Iris pigment epithelial cell (primary cell): ENCODE results near the gene PCDHA7.
A peak's percentile ranks its signal among the peaks of the same experiment; 100 is the strongest.
"Not testable (repeated sequence)": the region's sequence is repeated elsewhere in the genome, so short reads cannot be mapped to it uniquely, and the experiment has no call there.

Source experiments
- DNase-seq: peaks from one replicate; pipeline ENCODE4 v3.0.0-alpha.2; 2011; ENCODE audit warnings: low read depth

PCDHA7 gene

DNA sequence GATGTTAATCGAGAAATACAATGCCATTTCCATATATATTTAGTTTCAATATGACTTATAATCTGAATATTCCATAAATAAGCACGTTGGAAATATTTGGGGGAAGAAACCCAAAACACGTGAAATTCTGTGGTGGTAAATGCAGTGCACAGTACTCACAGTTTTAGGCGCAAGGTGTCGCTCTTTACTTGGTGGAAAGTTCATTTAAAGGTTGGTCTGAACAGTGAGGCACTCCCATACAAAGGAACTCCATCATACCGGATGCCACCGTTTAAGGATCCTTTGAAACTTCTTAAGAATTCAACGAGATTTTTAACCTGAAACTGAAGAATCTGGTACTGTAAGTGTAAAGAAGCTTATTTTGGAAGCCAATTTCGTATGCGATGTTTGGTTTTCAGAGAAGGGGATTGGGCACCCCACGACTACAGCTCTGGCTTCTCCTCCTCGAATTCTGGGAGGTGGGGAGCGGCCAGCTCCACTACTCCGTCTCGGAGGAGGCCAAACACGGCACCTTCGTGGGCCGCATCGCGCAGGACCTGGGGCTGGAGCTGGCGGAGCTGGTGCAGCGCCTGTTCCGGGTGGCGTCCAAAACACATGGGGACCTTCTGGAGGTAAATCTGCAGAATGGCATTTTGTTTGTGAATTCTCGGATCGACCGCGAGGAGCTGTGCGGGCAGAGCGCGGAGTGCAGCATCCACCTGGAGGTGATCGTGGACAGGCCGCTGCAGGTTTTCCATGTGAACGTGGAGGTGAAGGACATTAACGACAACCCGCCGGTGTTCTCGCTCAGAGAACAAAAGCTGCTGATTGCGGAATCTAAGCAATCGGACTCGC is 34.9 kb downstream of the PCDHA7 start, which contains the start of gene PCDHA11:
Gene PCDHA11, plus strand, starts transcription at position 237 of the 834 bp plus-strand sequence. Its CDS starts 147 bp downstream, at position 384.
- peak; percentile 6 for DNase-seq

DNA sequence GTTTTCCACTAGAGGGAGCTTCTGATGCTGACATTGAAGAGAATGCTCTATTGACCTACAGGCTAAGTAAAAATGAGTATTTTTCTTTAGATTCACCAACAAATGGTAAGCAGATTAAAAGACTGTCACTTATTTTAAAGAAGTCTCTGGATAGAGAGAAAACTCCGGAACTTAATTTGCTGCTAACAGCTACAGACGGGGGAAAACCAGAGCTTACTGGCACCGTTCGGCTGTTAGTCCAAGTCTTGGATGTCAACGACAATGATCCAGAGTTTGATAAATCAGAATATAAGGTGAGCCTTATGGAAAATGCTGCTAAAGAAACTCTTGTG is 35.5 kb downstream of the PCDHA7 start:
- DNase-seq = no peak

DNA sequence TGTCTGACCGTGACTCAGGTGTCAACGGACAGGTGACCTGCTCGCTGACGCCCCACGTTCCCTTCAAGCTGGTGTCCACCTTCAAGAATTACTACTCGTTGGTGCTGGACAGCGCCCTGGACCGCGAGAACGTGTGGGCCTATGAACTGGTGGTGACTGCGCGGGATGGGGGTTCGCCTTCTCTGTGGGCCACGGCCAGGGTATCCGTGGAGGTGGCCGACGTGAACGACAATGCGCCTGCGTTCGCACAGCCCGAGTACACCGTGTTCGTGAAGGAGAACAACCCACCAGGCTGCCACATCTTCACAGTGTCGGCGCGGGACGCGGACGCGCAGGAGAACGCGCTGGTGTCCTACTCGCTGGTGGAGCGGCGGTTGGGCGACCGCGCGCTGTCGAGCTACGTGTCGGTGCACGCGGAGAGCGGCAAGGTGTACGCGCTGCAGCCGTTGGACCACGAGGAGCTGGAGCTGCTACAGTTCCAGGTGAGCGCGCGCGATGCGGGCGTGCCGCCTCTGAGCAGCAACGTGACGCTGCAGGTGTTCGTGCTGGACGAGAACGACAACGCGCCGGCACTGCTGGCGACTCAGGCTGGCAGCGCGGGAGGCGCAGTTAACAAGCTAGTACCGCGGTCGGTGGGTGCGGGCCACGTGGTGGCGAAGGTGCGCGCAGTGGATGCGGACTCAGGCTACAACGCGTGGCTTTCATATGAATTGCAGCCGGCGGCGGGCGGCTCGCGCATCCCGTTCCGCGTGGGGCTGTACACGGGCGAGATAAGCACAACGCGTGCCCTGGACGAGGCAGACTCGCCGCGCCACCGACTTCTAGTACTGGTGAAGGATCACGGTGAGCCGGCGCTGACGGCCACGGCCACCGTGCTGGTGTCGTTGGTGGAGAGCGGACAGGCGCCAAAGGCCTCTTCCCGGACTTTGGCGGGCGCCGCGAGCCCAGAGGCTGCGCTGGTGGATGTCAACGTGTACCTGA is 36.4 kb downstream of the PCDHA7 start:
- no peak for DNase-seq

DNA sequence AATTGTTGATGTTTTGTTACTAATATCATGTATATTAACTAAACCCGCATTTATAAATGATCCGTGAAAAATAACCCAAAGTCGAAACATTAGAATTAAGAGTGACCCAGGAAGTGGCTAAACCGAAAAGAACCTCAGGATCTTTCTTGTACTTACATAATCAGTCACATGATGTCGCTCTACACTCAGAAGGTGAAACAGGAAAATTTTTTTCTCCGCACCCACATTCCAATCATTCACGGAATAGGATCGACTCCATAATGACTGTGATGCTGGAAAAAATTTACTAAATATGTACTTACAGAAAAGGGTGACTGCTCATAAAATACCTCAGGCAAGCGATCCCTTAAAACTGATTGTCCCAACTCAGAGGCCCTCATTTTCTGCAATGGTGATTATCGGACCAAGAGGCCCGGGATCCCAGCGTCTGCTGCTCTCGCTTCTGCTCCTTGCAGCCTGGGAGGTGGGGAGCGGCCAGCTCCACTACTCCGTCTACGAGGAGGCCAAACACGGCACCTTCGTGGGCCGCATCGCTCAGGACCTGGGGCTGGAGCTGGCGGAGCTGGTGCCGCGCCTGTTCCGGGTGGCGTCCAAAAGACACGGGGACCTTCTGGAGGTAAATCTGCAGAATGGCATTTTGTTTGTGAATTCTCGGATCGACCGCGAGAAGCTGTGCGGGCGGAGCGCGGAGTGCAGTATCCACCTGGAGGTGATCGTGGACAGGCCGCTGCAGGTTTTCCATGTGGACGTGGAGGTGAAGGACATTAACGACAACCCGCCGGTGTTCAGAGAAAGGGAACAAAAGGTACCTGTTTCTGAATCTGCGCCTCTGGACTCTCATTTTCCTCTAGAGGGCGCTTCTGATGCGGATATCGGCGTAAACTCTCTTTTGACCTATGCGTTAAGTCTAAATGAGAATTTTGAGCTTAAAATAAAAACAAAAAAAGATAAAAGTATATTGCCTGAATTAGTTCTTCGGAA is 41.3 kb downstream of the PCDHA7 start, which contains the start of gene PCDHA12:
Gene PCDHA12, plus strand, starts transcription at position 224 of the 981 bp plus-strand sequence. Its CDS starts 165 bp downstream, at position 389.
- DNase-seq = no peak

DNA sequence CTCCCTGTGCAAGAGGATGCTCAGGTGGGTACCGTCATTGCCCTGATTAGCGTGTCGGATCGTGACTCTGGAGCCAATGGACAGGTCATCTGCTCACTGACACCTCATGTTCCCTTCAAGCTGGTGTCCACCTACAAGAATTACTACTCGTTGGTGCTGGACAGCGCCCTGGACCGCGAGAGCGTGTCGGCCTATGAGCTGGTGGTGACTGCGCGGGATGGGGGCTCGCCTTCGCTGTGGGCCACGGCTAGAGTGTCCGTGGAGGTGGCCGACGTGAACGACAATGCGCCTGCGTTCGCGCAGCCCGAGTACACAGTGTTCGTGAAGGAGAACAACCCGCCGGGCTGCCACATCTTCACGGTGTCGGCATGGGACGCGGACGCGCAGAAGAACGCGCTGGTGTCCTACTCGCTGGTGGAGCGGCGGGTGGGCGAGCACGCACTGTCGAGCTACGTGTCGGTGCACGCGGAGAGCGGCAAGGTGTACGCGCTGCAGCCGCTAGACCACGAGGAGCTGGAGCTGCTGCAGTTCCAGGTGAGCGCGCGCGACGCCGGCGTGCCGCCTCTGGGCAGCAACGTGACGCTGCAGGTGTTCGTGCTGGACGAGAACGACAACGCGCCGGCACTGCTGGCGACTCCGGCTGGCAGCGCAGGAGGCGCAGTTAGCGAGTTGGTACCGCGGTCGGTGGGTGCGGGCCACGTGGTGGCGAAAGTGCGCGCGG is 42.6 kb downstream of the PCDHA7 start:
- not testable (repeated sequence) for DNase-seq

DNA sequence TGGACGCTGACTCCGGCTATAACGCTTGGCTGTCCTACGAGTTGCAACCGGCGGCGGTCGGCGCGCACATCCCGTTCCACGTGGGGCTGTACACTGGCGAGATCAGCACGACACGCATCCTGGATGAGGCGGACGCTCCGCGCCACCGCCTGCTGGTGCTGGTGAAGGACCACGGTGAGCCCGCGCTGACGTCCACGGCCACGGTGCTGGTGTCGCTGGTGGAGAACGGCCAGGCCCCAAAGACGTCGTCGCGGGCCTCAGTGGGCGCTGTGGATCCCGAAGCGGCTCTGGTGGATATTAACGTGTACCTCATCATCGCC is 43.2 kb downstream of the PCDHA7 start:
- DNase-seq = no peak

DNA sequence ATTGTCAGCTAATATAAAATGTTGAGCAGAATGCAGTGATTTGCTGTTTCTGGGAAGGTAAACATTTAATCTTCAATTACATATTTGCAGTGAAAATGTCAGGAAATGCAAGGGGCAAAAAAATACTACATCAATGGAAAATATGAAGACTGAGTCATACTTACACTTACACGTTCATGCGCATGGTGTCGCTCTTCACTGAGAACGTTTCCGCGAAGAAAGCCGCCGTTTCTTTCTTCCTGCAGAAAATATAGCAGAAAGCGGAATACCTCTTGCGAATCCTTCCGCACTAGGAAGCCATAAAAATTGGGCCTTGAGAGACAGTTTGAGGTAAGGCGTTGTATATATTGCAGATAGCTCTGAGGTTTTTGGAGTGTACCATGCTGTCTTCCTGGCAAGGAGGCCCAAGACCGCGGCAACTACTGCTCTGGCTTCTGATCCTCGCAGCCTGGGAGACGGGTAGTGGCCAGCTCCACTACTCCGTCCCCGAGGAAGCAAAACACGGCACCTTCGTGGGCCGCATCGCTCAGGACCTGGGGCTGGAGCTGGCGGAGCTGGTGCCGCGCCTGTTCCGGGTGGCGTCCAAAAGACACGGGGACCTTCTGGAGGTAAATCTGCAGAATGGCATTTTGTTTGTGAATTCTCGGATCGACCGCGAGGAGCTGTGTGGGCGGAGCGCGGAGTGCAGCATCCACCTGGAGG is 48.0 kb downstream of the PCDHA7 start, which contains the start of gene PCDHA13:
Gene PCDHA13, plus strand, starts transcription at position 236 of the 702 bp plus-strand sequence. Its CDS starts 145 bp downstream, at position 381.
- DNase-seq = no peak

DNA sequence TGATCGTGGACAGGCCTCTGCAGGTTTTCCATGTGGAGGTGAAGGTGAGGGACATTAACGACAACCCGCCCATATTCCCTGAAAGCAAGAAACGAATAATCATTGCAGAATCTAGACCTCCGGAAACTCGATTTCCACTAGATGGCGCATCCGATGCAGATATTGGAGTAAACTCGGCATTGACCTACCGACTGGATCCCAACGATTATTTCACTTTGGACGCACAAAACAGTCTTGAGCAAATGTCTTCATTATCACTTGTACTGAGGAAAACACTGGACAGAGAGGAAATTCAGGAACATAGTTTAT is 48.5 kb downstream of the PCDHA7 start:
- no peak for DNase-seq

DNA sequence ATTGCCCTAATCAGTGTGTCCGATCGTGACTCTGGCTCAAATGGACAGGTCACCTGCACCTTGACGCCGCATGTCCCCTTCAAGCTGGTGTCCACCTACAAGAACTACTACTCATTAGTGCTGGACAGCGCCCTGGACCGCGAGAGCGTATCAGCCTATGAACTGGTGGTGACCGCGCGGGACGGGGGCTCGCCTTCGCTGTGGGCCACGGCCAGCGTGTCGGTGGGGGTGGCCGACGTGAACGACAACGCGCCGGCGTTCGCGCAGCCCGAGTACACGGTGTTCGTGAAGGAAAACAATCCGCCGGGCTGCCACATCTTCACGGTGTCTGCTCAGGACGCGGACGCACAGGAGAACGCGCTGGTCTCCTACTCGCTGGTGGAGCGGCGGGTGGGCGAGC is 49.3 kb downstream of the PCDHA7 start:
- DNase-seq = no peak

DNA sequence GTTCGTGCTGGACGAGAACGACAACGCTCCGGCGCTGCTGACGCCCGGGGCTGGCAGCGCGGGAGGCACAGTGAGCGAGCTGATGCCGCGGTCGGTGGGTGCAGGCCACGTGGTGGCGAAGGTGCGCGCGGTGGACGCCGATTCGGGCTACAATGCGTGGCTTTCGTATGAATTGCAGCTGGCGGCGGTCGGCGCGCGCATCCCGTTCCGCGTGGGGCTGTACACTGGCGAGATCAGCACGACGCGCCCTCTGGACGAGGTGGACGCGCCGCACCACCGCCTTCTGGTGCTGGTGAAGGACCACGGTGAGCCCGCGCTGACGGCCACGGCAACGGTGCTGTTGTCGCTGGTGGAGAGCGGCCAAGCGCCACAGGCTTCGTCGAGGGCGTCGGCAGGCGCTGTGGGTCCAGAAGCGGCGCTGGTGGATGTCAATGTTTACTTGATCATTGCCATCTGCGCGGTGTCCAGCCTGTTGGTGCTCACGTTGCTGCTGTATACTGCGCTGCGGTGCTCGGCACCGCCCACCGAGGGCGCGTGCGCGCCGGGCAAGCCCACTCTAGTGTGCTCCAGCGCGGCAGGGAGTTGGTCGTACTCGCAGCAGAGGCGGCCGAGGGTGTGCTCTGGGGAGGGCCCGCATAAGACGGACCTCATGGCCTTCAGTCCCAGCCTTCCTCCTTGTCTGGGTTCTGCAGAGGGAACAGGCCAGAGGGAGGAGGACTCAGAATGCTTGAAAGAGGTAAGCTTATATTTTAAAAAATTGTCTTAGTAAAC is 50.0 kb downstream of the PCDHA7 start:
- no peak for DNase-seq
